HL-60 (cell line): Measurements from ENCODE around the gene NKAIN2.

Experiments used
- DNase-seq, 2 experiments: peaks; one replicate each; pipeline ENCODE4 v3.0.0-alpha.2; 2010 to 2020; ENCODE audit warnings: low read depth in 1 of 2, low spot score in 1 of 2
- H3K27ac ChIP-seq: fragments of 250-450 bp; sonication (Bioruptor Pico); replicated peaks from 2 replicates; pipeline ENCODE4 v1.5.1; 2020; ENCODE audit warnings: mild to moderate bottlenecking, moderate library complexity
- H3K27me3 ChIP-seq: fragments of 250-450 bp; sonication (Bioruptor Pico); 2 replicates; pipeline ENCODE4 v1.5.1; 2021; ENCODE audit warnings: mild to moderate bottlenecking, moderate library complexity; ENCODE audit not compliant: insufficient read depth, poor library complexity, severe bottlenecking
- H3K4me3 ChIP-seq: replicated peaks from 2 replicates; pipeline ENCODE4 v1.5.1; 2011; ENCODE audit warnings: mild to moderate bottlenecking, control low read depth, low read length; ENCODE audit not compliant: insufficient read depth
- GABPA ChIP-seq: IDR thresholded peaks from 2 replicates; pipeline ENCODE4 v1.6.1; 2012; ENCODE audit warnings: low read depth
- POLR2AphosphoS5 ChIP-seq: IDR thresholded peaks from 2 replicates; pipeline ENCODE4 v1.6.1; 2012; ENCODE audit warnings: low read depth
- REST ChIP-seq: IDR thresholded peaks from 2 replicates; pipeline ENCODE4 v1.6.1; 2012; ENCODE audit warnings: low read depth; ENCODE audit not compliant: insufficient replicate concordance
- SPI1 ChIP-seq: IDR thresholded peaks from 2 replicates; pipeline ENCODE4 v1.6.1; 2012; ENCODE audit warnings: low read depth, mild to moderate bottlenecking, borderline replicate concordance
- TF ChIP-seq, protein P1 (sequence below): IDR thresholded peaks from one replicate; pipeline ENCODE4 v1.5.1; 2011; ENCODE audit warnings: low read length, control low read depth, inconsistent platforms; ENCODE audit not compliant: insufficient read depth

NKAIN2 gene

DNA sequence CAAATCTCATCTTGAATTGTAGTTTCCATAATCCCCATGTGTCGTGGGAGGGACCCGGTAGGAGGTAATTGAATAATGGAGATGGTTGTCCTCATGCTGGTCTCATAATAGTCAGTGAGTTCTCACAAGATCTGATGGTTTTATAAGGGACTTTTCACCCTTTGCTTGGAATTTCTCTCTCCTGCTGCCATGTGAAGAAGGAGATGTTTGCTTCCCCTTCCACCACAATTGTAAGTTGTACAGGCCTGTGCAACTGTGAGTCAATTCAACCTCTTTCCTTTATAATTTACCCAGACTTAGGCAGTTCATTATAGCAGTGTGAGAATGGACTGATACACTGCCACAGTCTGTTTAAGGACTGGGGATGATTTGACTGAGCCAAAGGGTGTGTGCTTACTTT, 44.7 kb downstream of the NKAIN2 start:
- TF ChIP-seq REST = no peak
- TF ChIP-seq GABPA = no peak
- no peak for TF ChIP-seq SPI1
- TF ChIP-seq, protein P1, sequence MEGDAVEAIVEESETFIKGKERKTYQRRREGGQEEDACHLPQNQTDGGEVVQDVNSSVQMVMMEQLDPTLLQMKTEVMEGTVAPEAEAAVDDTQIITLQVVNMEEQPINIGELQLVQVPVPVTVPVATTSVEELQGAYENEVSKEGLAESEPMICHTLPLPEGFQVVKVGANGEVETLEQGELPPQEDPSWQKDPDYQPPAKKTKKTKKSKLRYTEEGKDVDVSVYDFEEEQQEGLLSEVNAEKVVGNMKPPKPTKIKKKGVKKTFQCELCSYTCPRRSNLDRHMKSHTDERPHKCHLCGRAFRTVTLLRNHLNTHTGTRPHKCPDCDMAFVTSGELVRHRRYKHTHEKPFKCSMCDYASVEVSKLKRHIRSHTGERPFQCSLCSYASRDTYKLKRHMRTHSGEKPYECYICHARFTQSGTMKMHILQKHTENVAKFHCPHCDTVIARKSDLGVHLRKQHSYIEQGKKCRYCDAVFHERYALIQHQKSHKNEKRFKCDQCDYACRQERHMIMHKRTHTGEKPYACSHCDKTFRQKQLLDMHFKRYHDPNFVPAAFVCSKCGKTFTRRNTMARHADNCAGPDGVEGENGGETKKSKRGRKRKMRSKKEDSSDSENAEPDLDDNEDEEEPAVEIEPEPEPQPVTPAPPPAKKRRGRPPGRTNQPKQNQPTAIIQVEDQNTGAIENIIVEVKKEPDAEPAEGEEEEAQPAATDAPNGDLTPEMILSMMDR = no peak
- TF ChIP-seq POLR2AphosphoS5 = no peak
- Histone ChIP-seq H3K27ac (no peak overlapping the region), H3K27me3 (no peaks in the 10 kb centered on the region), H3K4me3 (no peak overlapping the region)
- DNase-seq = no peak

DNA sequence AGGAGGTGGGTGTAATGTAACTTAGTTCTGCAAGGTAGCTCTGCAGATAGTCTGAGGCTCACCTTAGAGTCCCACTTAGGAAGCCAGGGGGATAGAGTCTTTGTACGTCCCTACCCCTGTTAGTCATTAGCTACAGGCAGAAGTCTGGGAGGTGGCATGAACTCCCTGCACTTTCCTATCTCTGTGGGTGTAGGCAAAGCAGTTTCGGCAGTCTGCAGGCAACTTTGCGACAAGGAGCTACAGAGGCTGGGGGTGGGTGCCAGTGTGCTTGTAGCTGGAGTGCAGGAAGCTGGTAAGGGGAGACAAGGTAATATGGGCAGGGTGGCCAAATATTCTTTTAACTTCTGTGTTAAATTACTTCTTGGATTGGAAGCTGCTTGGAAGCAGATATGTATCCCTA, 45.7 kb downstream of the NKAIN2 start:
- no peak for DNase-seq
- Histone ChIP-seq H3K27ac (no peak overlapping the region), H3K4me3 (no peak overlapping the region), H3K27me3 (no peaks in the 10 kb centered on the region)
- TF ChIP-seq SPI1 (no peak), REST (no peak), POLR2AphosphoS5 (no peak), GABPA (no peak)
- TF ChIP-seq, protein P1 = no peak

DNA sequence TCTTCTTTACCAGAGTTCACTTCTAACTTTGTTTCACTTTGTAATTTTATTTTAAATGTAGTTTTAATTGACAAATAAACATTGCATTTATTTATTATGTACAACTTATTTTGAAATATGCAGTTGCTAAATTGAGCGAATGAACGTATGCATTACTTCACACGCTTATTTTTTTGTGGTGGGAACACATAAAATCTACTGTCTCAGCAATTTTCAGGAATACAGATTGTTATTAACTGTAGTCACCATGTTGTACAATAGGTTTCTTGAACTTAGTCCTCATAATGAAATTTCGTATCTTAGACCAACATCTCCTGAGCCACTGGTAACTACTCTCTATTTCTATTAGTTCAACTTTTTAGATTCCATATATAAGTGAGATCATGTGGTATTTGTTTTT, 46.9 kb downstream of the NKAIN2 start:
- no peak for DNase-seq
- no peak overlapping the region for H3K4me3 ChIP-seq
- H3K27me3 ChIP-seq = no peaks in the 10 kb centered on the region
- no peak for TF ChIP-seq POLR2AphosphoS5
- no peak for TF ChIP-seq REST
- TF ChIP-seq SPI1 = no peak
- TF ChIP-seq, protein P1 = no peak
- no peak for TF ChIP-seq GABPA
- no peak overlapping the region for H3K27ac ChIP-seq
